ENCODE results near the gene ADORA1.

The ADORA1 gene

DNA sequence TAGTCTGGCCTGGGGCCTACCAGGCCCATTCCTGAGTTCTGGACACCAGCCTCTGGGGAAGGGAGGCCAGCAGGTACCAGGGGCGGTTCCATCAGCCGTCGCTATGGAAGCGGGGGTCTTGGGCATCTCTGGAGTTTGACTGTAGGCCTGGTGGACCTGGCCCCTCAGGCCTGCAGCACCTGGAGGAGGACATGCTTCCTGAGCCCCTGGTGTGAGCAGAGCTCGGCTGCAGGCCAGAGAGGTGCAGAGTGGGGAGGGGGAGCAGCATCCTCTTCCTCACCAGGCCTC is 40.3 kb downstream of the ADORA1 start:
- DNase-seq (ENCODE audit: low read depth in 2 of 2), result no peak
- H3K4me3 ChIP-seq (replicated peaks in 1 of 2; ENCODE audit: low read depth in 2 of 2, low read length in 2 of 2), result no peak overlapping the region
- TF ChIP-seq, protein P1, sequence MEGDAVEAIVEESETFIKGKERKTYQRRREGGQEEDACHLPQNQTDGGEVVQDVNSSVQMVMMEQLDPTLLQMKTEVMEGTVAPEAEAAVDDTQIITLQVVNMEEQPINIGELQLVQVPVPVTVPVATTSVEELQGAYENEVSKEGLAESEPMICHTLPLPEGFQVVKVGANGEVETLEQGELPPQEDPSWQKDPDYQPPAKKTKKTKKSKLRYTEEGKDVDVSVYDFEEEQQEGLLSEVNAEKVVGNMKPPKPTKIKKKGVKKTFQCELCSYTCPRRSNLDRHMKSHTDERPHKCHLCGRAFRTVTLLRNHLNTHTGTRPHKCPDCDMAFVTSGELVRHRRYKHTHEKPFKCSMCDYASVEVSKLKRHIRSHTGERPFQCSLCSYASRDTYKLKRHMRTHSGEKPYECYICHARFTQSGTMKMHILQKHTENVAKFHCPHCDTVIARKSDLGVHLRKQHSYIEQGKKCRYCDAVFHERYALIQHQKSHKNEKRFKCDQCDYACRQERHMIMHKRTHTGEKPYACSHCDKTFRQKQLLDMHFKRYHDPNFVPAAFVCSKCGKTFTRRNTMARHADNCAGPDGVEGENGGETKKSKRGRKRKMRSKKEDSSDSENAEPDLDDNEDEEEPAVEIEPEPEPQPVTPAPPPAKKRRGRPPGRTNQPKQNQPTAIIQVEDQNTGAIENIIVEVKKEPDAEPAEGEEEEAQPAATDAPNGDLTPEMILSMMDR (IDR thresholded peaks at IDR 0.05; ENCODE audit: low read depth, low read length), result no peak

DNA sequence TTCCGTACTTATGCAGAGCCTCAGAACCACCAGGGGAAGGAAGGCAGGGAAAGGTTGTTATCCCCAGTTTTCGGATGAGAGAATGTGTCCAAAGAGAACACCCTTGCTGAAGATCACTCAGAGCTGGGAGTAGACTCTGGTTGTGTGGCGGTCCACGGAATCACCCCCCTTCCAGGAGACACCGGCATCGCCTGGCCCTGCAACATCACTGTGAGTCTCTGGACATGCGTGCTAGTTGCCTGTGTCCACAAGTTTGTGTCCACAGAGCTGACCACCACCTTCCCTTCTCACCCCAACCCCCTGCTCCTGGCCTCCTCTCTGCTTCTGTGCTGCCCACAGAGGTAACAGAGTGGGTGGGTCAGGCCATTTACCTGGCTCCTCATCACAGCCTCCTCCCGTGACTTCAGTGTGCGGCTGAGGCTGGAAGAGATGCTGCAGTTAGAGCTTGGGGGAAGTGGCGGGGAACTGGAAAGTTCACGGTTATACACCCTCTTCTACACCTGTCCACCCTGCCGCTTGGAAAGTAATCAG is 40.8 kb downstream of the ADORA1 start:
- TF ChIP-seq, protein P1 (IDR thresholded peaks at IDR 0.05; ENCODE audit: low read depth, low read length), result no peak
- no peak overlapping the region for H3K4me3 ChIP-seq (replicated peaks in 1 of 2; ENCODE audit: low read depth in 2 of 2, low read length in 2 of 2)
- DNase-seq (ENCODE audit: low read depth in 2 of 2), result no peak

DNA sequence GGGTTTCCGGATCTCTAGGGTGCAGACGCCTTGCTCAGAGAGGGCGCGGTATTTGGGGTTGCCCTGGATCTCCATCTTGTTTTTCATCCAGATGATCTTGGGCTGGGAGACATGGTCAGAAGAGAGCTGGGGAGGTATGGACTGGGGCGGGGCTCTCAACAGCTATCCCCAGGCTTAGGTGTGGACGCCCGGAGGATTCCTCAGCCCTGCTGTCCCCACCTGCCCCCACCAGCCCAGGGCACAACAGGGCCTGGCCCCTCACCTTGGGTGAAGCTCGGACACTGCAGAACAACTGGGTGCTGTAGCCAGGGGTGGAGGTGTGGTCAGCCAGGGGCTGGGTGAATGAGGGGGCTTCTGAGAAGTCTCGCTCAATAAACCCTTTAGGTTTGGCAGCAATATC is 41.5 kb downstream of the ADORA1 start:
- TF ChIP-seq, protein P1 (IDR thresholded peaks at IDR 0.05; ENCODE audit: low read depth, low read length), result no peak
- no peak overlapping the region for H3K4me3 ChIP-seq (replicated peaks in 1 of 2; ENCODE audit: low read depth in 2 of 2, low read length in 2 of 2)
- no peak for DNase-seq (ENCODE audit: low read depth in 2 of 2)

DNA sequence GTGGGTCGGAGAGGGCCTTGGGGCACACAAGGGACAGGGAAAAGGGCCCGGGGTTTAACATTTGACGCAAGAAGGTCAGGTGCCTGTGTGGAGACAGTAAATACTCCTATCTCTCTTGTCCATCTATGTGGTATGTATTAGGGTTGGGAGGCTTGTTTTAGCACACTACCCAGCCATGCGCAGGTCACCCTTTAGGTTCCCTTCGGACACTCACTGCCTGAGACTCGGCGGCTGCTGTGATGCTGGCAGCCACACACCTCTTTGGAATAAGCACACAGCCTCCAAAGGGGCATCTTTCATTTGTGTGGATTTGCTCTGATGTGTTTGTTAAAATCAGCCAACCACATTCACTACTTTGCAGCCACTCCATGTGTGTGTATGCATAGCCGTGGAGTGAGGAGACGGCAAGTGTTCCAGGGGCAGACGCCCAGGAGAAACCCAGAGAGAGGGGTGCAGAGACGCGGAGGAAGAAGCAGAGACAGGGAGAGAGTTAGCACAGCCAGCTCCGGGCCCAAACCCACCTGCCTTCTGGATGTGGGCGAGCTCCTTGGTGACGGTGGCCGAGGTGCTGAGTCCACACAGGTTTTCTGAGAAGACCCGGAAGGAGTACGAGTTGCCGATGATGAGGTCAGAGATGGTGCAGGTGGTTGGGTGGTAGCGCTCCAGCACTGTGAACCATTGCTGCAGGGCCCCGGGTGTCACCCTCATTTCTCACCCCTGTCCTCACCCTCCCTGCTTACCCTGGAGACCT is 42.4 kb downstream of the ADORA1 start:
- no peak for DNase-seq (ENCODE audit: low read depth in 2 of 2)
- no peak overlapping the region for H3K4me3 ChIP-seq (replicated peaks in 1 of 2; ENCODE audit: low read depth in 2 of 2, low read length in 2 of 2)
- TF ChIP-seq, protein P1 (IDR thresholded peaks at IDR 0.05; ENCODE audit: low read depth, low read length), result no peak

DNA sequence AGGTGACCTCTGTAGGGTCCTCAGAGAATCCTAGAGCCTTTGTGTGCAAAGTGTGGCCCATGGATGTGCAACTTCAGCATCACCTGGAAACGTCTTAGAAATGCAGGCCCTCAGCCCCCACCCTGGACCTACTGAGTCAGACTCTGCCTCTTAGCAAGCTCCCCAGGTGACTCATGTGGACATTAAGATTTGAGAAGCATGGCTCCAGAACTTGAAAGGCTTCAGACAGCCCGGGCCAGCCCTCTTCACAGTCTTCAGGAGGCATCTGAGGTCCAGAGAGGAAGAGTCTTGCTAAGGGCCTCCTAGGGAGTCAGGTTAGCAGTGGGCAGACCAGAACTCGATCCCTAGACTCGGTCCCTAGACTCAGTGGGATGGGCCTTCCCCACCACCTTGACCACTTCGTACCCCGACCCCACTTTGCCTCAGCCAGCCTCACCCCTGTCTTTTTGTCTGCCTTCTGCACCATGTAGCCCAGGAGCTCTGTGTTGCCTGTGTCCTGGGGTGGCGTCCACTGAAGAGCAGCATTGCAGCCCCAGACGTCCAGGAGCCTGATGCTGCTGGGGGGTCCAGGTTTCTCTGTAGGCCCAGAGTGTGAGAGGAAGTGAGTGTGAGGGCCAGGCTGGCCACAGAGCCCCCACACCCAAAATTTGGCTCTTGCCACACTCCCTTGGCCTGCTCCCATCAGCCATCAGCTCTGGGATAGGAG is 43.3 kb downstream of the ADORA1 start:
- DNase-seq (ENCODE audit: low read depth in 2 of 2), result peak in 1 of 2 donors; percentile 5
- TF ChIP-seq, protein P1 (IDR thresholded peaks at IDR 0.05; ENCODE audit: low read depth, low read length), result no peak
- H3K4me3 ChIP-seq (replicated peaks in 1 of 2; ENCODE audit: low read depth in 2 of 2, low read length in 2 of 2), result no peak overlapping the region

DNA sequence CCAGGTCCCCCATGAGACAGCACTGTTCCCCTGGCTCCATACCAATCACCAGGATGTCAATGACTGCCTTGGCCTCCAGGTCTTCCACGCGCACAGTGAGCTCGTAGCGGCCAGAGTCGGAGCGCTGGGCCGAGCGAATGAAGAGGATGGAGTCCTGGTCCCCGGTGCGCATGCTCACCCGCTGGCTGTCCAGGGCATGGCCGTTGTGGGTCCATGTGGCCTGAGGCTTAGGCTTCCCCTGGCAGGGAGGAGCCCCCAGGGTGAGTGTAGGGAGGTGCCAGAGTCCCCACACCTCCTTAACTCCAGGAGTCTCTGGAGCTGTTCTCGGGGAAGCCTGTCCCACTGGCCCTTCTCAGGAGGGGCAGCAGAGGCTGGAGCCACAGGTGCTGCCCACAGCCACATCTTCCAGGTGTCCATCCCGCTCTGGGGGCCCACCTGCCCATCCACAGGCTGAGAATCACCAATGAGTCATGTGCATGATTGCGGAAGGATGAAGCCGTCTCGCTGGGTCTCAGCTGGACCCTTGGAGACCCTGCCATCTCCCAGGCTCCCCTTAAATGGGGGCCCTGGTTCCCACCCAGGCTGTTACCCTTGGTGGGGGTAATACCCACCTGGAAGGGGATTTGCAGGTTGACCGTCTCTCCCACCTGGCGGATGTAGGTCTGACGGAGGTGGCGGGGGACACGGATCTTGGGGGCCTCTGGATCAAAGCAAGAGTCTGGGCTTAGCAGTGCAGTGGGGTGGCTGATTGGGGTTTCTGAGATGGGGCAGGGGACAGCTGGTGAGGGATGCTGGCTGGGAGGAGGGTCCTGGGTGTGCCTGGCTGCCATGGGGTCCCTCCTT is 44.0 kb downstream of the ADORA1 start:
- no peak for DNase-seq (ENCODE audit: low read depth in 2 of 2)
- TF ChIP-seq, protein P1 (IDR thresholded peaks at IDR 0.05; ENCODE audit: low read depth, low read length), result no peak
- H3K4me3 ChIP-seq (replicated peaks in 1 of 2; ENCODE audit: low read depth in 2 of 2, low read length in 2 of 2), result no peak overlapping the region

Measured in cardiac fibroblast (primary cell).